NCI-H748 treated with DMSO at 0.1 percent for 48 hours (cell line): ENCODE measurements around the gene POGK.
A peak's percentile ranks its signal among the peaks of the same experiment; 100 is the strongest.
"Not testable (repeated sequence)": the region's sequence is repeated elsewhere in the genome, so short reads cannot be mapped to it uniquely, and the experiment has no call there.

Source experiments
- DNase-seq: peaks from one replicate; lab custom pipeline; 2025; lab: John Stamatoyannopoulos, UW

Gene POGK

DNA sequence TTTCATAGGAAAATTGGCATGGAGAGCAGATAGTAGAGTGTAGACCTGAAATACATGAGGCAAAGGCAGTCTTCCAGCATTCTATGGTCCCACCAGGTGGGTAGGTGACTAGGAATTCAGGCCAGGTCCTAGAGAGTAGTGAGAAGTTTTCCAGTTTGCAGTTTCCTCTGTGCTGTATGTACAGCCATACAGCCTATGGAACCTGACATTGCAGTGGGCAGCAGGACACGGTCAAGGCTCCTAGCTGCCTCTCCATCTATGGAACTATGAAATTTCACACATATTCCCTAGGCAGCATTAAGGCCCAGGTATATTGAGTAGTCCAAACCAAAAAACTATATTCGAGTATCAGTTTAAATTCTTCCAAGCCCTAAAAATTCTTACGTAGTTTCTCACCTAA is 16.3 kb downstream of the POGK start:
- DNase-seq, result no peak

DNA sequence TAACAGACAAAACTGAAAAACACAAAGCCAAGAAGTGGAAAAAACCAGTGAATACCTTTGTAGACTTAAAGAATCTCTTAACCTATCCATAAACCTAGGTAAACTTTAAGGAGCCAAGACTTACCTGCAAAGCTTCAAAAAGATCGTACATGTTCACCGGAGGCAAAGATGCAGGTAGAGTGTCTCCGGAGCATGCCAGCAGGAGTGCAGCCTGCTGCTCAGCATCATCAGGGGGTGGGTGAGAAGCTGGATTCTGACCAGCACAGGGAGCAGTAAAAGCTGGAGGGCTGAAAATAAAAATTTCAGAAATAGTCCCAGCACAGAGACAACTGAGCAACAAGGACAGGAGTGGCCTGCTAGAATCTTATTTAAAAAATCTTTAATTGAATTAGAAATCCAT is 18.7 kb downstream of the POGK start:
- no peak for DNase-seq

DNA sequence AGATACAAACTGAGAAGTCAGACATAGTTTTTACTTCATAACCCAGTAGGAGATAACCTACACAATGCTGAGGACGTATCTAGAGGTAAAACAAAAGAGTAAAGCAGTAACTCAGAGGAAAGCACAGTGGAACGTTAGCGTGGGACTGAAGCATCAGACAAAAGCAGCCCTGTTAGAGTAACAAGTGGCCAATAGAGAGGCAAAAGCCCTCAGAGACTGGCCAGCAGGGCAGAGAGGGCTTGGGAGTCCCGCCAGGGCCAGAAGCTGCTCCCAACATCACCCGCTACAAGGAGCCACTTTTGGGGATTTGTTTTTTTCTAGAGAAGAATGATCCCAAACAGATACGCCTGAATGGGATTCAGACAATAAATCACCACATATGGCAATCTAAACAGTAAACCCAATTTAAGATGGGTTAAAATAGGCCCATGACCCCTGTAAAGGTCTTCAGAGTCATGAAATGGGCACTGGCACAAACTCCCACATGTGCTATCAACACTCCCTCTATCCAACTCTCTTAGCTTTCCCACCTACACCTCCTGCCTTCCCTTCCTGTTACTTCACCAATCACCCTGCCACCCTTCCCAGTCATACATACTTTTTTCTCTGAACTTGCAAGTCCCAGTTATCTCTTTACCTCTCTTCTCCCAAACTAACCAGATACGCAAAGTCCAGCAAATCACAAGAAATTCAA is 19.6 kb downstream of the POGK start:
- no peak for DNase-seq

DNA sequence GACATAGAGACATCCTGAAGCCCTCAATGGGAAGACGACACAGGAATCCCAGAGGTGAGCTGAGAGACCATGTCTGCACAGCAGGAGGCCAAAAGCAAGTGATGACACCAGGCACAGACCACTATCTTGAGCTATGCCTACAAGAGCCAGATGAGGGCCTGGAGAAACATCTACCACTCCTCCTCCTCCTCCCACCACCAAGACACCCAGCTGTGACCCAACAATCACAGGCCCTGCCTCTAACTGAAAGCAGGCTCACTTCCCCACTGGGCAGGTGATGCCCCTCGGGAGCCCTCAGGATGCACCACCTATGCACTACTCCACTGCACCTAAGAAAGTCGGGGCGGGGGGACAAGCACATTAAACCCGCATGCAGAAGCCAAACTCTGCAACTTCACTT is 20.3 kb downstream of the POGK start:
- no peak for DNase-seq

GRCh38 chr1:166865926-166866325 is 26.7 kb downstream of the POGK start:
- no peak for DNase-seq

DNA sequence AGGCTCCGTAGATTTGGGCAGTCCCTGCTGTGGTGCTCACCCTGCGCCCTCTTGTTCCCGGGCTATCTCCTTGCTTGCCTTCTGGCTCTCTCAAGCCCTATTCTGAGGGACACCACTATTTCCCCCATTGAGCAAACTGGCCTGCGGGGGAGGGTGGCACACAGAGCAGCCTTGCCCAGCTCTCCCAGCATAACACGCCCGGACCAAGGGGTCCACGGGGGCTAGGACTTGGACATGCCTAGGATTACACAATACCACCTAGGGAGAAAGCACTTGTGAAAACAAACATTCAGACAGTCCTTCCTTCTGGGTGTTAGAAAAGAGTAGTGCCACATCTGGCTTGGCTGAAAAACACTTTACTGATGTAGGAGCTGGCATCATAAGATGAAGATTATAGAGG is 29.4 kb downstream of the POGK start:
- no peak for DNase-seq

DNA sequence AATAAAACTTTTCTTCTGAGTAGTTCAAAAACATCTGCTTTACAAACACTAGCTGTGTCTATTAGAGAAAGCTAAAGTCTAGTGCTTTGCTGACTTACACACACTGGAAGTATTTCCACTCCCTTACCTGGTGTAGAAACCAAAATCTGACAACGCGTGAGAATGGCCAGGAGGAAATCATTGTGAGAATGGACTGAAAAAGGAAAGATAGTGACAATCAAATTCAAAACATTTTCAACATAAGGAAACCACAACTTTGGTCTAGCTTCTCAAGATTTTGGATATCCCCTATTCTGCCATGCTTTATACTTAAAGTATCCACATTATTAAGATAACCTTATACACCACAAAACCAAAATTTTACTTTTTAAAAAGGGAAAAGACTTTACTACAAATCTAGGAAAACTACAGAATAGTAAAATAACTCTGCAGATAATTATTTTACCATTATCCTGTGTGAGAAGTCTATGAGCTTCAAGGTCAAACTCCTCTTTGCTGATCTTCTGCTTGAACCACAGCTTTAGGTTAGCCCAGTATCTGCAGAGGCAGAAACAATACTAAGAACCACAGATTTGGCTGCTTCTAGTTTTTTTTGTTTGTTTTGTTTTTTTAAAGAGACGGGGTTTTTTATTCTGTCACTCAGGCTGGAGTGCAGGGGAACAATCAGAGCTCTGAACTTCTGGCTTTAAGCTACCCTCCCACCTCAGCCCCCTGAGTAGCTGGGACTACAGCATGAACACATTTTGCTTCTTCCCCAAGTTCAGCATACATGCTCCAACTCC is 30.2 kb downstream of the POGK start:
- DNase-seq, result no peak

DNA sequence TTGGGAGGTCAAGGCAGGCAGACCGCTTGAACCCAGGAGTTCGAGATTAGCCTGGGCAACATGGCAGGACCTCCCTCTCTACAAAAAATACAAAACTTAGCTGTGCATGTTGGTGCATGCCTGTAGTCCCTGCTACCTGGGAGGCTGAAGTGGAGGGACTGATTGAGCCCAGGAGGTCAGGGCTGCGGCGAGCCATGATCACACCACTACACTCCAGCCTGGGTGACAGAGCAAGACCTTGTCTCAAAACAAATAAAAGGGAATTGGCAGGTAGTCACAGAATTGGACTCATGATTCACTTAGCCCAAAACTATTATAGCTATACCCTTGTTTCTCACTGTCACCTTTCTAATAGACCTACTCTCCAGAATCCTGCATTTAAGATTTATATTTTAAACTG is 31.3 kb downstream of the POGK start:
- DNase-seq, result no peak

- no peak for DNase-seq
Measured at GRCh38 chr1:166874464-166874863, 35.2 kb downstream of the POGK start.

DNA sequence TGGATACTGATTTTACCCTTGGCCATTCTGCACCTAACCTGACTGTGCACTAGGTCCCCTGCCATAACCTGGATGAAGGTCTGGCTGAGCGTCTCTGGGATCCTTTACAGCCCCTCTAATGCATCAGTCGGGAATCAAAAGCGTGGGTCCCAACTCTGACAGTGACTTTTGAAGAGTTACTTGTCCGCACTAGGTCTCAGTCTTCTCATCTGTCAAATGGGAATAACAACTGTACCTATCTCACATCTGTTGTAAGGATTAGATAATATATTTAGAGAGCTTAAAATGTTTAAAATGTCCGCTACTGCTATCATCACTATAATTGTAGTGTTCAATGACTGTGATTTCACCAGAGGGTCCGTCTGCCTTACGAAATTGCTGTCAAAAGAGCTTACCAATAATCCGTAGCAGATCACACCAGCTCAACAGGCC is 36.0 kb downstream of the POGK start:
- peak; percentile 26 for DNase-seq

DNA sequence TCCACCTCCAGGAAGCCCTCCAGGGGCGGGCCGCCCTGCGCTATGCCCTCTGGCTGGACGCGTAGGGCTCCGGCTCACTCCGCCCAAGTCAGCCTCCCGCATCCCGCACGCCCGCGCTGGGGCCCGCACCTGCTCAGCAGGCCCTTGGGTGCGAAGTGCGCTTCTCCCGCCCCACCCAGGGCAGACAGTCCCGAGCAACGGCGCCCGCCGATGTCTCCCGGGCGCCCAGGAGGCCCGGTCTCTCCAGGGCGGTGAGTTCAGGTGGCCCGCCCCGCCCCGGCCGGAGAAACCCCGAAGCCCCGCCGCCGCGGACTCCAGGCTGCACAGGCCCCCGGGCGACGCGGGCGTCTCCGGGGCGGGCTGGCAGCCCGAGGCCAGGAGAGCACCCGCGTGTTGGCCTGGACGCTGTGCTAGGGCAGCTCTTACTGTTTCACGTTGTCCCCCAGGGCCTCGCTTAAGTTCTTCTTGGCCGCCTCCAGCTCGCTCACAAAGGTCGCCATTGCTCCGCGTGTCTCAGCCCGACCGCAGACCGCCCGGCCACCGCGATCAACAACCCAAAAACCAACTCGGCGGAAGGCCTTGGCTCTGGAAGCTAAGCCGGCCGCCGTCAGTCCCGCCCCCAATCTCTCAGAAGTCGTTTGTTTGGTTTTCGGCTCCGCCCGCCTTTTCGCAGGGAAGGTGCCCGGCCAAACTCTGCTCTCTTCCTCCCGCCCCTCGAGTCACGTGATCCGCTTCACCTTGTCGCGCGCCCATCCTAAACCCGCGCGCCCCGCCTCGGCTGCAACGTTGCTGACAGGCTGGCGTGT is 36.7 kb downstream of the POGK start, which contains the start of gene TADA1:
TADA1 (minus strand) TSS at position 531 of the 806 bp plus-strand sequence; CDS start at position 500, 31 bp downstream.
- peak; percentile 97 for DNase-seq

- DNase-seq, result no peak
Measured at GRCh38 chr1:166876540-166876838, 37.2 kb downstream of the POGK start.

- not testable (repeated sequence) for DNase-seq
Measured at GRCh38 chr1:166878173-166878917, 39.1 kb downstream of the POGK start.

DNA sequence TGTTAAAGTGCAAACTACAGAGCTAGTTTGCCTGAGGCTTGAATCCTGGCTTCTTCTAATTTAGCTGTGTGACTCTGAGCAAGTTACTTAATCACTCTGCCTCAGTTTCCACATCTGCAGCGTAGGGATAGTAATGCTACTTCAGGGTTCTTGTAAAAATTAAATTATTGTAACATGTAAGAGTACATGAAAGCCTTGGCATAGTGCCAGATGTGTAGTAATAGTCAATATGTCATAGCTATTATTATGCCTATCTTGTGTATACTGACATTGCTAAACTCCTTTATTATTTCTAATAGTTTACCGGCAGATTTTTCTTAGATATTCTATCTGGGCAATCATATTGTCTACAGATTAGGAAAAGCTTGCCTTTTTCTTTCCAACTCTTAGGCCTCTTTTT is 43.6 kb downstream of the POGK start:
- no peak for DNase-seq

GRCh38 chr1:166884040-166884642 is 44.9 kb downstream of the POGK start:
- no peak for DNase-seq

GRCh38 chr1:166884971-166885370 is 45.7 kb downstream of the POGK start:
- no peak for DNase-seq

DNA sequence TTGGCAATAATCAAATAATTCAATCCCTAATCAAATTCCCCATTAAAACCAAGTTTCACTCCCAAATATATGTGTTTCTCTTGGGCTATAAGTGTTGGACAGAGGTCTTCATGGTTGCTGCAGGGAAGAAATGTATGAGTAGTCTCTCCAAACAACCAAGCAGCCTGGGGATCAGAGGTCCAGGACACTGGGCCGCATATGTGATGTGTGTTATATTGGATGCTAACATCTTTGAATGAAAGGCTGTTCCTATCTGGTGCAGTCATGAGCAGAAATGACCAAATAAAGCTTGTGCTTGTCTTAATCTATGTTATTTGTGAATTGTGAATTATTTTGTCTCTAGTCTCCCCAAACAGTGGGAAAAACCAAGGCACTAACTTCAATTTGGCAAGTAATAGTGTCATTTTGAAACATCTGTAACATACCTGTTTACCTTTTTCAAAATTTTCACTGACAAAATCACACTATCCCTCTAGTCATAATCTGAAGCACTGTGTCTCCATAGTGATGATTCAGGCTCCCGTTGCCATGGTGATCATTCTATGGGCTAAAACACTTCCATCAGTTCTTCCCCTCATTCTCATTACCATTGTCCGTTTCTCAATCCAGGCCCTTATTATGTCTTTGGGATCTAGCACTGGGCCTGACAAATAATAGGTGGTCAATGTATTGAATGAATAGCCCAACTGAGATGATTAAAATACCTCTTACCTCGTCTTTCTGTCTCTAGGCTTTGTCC is 49.3 kb downstream of the POGK start:
- DNase-seq, result peak; percentile 1

DNA sequence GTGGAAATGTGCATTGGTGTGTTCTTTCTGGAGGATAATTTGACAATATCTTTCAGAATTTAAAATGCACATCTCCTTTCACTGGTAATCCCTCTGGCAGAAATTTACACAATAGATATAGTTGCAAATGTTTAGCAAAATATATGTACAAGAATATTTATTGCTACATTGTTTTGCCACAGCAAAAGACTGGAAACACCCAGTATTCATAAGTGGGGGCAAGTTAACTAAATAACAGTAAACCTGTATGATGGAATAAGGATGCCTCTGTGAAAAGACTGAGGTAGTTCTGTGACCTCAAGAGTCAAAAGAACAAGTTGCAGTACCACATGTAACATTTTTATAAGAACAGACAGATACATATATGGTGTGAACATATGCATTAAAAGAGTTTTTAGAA is 50.5 kb downstream of the POGK start:
- DNase-seq, result no peak

GRCh38 chr1:166895766-166896165 is 56.5 kb downstream of the POGK start:
- DNase-seq, result no peak

DNA sequence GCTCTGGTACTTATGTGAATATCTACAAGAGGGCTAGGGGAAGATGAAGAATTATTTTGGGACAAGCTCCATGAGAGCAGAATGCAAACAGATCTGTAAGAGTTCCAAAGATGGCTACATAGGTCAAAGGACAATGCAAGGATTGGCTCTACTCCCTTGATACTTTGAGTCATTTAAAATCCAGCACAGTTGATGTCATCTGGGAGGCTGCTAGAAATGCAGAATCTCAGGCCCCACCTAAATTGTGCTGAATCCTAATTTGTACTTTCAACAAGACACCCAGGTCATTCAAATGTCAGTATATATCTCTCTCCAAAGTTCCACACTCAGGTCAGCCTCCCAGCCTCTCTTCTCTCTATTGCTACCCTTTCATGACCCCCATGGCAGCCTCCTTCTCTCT is 60.5 kb downstream of the POGK start:
- DNase-seq, result no peak

- no peak for DNase-seq
Measured at GRCh38 chr1:166900987-166901386, 61.7 kb downstream of the POGK start.
